ENCODE measurements around the gene TM6SF1. TPM values are rescaled to one million over a fixed set of nuclear protein-coding genes. Genes with fewer than 3 reads are reported as not detected.
"Not testable (repeated sequence)": the region's sequence is repeated elsewhere in the genome, so short reads cannot be mapped to it uniquely, and the experiment has no call there.

Gene TM6SF1
- total RNA-seq, 1 donor from 2014 or later, result 20.1 TPM

DNA sequence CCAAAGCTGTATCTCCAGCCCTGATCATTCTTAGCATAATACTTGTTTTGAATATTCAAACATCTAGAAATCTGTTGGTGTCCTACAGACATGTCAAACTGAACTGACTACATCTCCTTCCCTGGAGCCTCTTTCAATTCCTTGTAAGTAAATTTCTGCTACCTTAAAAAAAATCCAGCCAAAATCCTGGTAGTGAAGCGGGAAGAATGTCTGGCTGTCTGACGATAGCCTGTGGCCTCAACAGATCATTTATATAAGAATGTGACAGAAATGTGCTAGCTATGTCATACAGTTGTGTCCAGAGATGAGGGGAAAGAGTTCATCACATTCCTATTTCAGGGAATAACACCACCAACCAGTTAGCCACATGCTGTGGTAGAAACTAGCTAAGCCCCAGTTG lies 18.6 kb upstream of the TM6SF1 start:
- no peak for DNase-seq

DNA sequence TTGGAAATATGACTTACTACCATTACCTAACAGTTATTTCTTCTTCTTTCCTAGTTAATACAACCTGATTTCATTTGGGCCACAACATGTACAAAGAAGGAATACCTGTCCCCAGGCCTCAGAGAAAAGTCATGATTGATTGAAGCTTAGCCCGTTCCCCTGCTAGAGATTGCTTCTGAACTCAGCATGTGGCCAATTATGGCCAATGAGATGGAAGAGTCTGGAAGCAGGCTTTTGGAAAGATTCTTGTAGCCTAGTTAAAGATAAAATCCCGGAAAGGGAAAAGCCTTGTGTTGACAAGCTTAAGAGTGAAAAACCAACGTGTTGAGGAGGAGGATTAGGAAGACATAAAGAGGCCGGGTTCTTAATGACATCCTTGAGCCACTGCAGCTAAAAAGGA lies 17.0 kb upstream of the TM6SF1 start:
- no peak for DNase-seq

DNA sequence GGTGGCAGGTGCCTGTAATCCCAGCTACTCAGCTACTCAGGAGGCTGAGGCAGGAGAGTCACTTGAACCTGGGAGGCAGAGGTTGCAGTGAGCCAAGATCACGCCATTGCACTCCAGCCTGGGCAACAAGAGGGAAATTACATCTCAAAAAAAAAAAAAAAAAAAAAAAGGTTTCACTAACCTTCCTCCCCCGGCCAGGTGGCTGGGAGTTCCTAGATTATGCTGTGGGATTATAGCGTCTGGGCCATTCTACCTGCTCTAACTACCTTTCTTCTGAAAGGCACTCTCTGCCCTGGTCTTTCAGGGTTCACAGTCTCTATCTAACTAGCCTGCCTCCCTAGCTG lies 15.5 kb upstream of the TM6SF1 start:
- DNase-seq, result not testable (repeated sequence)

DNA sequence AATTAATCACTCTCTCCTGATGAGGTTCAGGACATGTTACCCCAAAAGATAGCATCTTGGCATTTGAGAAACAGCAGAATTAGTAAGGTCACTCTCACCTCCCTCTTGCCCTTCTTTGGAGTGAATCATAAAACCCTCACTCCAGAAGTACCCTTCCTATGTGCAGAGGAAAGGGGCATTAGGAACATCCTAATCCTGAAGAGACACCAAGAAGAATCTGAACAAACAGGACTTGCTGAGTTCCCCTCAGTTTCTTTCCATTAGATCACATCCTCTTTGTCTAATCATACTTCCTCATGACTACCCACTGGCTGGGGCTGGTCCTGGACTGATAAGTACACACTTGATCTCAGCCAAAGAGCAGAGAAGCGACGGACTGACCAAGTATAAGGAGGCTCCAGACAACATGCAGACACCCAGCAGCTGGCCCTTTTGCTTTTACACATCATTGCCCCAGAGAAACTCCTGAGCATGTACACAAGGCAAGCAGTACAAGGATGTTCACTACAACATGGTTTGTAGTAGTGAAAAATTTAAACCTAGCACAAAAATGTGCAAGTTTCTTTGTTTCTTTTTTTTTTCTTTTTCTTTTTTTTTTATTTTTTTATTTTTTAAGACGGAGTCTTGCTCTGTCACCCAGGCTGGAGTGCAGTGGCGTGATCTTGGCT lies 15.0 kb upstream of the TM6SF1 start:
- DNase-seq, result no peak

DNA sequence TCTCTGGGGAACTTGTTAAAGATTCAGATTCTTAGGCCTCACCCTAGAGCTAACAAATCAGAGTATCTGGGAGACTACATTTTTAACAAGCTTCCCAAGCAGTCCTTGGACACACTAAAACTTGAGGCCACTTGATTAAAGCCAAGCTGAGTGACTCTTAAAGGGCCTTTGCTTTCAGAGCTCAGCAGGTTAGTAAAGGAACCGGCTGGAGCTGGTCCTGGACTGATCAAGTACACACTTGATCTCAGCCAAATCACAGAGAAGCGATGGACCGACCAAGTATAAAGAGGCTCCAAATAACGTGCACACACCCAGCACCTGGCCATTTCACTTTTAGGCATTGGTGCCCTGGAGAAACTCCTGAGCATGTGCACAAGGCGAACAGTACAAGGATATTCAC lies 12.9 kb upstream of the TM6SF1 start:
- no peak for DNase-seq

DNA sequence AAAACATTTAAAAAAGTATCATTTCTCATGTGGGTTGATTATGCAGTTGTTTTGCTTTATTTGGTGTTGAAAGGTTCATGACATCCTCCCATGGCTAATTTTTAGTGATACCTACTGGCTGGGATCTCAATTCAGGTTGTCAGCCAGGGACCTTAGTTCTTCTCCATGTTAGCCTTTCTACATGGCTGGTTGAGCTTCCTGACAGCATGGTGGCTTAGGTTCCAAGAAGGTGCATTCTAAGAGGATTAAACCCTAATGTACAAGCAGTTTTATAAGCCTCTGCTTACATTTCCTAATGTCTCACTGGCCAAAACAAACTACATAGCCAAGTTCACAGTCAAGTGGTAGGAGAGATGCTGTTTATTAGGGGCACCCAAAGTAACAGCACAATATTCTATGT lies 9.4 kb upstream of the TM6SF1 start:
- DNase-seq, result no peak

DNA sequence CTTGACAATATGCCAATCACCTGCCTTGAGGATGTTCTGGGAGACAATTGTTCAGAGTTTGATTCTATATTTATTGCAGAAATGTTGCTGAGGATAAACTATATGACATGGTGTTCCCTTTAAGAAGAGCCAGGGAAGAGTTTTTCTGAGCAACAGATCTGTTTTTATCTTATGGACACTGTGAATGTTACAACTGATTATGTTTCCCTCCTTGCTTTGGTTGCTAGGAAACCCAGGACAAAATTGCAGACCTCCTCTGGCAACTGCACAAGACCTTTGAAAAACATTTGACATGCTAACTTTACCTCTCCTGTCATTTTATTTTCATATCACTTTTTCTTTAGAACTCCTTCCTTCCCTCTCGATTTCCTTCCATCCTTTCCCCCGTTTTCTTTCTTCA lies 8.2 kb upstream of the TM6SF1 start:
- DNase-seq, result no peak

DNA sequence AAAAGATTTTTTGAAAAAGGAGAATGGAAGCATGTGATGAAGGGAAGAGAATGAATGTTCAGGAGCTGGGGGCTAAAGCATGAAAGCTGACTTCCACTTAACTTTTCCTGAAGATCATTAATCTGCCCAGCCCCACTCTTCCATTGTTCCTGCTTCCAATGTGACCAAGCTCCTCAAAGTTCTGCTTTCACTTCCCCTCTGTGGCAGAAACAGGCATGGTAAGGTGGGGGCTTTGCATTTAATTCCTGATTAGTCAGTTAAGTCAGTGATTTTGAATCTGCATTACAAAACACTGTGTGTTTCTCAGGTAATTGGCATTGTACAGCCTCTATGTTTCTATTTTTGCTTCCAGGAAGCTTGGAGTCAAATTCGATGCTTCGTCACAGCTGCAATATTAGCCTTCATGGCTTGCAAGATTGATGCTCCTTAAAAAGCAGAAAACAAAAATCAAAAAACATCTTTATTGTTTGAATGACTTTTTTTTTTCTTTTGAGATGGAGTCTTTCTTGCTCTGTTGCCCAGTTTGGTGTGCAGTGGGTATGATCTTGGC lies 7.3 kb upstream of the TM6SF1 start:
- no peak for DNase-seq

DNA sequence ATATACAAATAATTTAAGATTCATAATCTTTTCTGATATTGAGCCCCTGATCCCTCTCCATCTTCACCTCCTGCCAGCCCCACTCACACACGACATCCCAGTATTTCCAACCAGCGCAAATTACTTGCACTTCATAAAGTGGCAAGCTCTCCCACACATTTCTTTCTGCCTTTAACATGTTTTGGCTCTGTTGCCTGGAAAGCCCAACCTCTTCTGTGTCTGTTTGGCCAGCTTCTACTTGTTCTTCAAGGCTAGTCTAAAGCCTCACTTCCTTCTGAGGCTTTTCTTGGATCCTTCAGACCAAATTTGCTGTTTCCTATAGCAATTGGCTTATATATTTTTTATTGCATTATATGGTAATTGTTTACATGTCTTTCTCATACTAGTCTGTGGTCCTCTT lies 5.1 kb upstream of the TM6SF1 start:
- no peak for DNase-seq

DNA sequence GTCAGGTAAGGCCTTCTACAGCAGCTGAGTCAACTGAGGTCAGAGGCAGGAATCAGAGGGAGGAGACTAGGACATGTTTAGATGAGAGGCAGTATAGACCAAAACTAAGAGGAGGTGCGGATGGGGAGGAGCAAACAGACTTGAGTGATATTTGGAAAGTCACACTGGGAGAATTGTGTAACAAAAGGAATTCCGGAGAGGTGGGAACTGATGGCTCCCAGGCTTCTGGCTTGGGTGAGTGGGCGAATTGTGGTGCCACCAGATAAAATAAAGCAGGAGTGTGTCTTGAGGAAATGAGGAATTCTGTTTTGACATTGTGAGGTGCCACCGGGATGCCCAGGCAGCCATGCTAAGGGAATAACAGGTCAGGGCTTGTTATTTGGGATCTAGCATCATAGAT lies 3.3 kb upstream of the TM6SF1 start:
- no peak for DNase-seq

DNA sequence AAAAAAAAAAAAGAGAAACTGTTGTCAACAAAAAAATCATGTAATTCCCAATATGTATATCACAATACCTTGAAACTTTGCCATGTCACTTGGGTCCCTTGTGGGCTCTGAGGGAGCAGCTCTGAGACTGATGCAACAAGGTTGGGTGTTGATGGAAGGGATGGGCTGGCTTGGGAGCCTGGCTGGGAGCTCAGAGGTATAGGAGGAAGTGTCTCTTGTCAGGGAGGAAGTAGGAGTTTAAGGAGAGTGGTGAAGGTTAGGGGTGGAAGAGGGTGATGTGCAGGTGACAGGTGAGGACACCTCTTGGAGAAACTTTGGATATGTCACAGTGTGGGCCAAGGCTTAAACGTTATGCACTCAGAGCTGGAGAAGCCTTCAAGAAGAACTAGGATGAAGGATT lies 2.0 kb upstream of the TM6SF1 start:
- no peak for DNase-seq

DNA sequence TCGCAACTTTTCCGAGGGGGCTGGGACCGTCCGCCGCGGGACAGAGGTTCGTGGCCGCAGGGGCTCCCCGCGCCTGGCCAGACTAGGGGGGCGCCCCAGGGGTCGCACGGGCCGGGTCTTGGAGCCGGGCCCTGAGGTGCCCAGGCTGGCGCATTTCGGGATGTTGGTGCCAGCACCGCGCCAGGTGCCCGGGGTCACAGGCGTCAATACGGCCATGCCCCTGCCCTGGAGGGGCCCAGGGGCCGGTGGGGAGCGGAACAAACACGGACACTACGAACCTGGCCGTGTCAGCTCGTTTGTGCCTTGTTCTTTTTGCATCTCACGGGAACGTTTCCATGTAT lies 366 bp downstream of the TM6SF1 start:
- DNase-seq, result no peak

DNA sequence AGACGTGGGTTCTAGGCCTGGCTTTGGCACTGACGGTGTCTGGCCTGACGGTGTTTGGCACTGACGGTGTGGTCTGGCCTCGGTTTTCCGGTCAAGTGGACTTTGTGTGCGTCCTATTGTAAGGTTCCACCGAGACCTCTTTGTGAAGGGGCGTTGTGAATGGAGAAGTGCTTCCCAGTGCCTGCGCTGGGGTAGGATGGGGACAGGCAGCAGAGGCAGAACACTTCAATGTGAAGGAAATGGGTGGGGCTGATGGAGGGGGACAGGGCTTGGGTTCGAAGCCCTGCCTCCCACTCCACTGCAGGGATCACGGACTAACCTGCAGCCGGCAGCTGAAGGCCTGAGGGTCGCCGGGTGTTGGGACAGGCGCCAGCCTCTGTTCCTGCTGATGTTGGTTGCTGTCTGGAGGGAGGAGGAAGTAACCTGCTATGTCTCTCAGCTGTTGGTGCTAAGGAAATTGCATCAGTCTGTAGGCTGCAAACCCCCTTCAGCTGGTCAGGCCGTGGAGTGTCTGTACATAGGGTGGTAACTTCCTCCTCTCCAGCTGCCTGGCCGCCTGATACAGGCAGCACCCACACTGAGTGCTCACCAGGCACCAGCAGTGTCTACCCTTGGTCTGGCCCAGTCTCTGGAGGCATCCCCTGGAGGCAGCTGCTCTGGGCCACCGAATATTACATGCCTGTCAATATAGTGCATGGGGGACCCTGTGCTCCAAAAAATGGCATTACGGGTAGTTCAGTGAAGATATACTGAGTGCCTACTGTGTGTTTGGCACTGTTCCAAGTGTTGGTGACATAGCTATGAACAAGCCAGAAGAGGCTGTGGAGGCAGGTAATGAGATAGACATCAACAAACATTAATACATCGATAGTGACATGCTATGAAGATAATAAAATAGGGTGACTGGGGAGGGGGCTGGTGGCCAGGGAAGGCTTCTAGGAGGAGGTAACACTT lies 1.1 kb downstream of the TM6SF1 start:
- peak; percentile 20 for DNase-seq

DNA sequence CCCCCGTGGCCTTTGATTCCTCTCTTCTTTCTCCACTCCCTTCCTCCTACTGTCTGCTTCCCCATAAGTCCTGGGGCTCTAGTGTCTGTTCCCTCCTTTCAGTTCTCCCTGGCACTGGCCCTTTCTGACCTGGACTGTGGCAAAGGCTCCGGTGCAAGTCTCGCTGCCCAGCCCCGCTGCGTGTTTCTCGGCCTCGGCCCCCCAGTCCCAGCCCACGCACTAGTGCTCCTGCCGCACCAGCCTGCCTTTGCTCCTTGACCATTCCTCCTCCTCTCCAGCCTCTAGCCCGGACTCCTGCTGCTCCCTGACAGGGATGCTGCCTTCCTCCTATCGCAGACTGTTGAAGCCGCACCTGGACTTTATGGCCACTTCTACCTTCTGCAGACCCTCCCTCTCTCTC lies 2.1 kb downstream of the TM6SF1 start:
- DNase-seq, result no peak

DNA sequence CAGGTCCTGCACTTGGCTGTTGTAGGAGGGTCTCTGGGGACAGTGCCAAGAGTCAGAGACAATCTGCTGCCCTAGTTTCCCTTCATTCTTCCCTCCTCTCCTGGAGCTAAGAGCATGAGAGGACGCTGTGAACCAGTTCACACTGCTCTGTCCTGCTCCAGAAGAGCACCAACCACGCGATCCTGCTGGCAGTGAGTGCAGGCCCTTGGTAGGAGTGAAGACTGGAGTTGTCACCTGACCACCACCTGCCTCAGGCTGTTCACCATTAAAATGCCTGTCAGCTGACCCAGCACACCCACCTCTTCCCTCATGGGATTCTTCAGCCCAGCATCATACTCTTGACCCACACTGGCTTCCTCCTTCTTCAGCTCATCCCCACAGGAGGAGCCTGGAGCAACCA lies 2.9 kb downstream of the TM6SF1 start:
- no peak for DNase-seq

DNA sequence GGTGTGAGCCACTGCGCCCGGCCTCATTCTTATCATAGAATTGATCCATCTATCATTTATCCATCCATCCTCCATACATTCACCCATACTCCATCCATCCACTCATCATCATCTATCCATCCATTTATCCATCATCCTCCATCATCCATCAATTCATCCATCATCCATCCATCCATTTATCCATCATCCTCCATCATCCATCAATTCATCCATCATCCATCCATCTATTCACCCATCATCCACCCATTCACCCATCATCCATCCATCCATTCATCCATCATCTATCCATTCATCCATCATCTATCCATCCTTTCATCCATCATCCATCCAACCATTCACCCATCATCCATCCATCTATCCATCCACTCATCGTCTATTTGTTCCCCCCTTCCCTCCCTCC lies 3.7 kb downstream of the TM6SF1 start:
- DNase-seq, result no peak

DNA sequence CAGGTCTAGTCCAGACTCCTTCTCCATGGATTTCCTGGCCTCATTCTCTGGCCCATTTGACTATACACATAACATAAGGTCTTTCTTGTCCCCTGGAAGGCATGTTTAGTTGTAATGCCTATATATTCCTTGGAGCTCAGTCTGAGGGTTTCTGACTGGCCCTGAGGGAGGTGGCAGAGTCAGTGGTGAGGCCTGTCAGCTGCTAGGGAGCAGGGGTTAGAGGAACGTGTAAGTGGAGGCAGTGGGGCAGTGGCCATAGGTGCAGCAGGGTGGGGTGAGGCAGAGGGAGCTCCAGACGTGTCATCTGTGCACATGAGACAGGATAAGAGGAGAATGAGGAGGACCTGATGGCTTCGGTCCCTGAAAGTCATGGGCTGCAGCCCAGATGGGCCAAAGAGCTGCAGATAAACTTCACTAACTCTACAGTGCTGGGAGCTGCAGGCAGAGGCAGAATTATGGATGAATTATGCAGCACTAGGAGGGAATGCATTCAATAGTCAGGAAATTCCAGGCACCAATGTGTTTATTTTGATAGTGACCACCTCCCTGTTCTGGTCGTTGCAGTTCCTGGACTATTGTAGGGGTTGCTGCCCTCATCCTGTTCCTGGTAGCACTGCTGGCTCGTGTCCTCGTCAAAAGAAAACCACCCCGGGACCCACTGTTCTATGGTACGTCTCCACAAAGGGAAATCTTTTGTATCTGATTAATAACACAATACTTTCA lies 4.9 kb downstream of the TM6SF1 start:
- no peak for DNase-seq

DNA sequence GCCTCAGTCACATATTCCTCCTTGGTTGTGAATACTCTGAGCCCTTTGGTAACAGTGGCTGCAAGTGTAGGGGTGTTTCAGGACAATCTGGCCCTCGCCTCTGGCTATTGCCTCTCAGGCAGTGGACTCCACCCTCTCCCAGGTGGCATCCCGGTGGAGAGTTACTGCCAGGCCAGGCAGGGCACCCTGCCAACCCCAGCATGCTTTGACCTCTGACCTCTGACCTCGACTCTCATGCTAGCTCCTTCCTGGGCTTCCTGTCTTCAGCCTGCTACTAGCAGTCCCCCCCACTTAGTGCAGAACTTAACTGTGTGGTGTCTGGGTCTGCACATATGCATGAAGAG lies 5.5 kb downstream of the TM6SF1 start:
- DNase-seq, result no peak

DNA sequence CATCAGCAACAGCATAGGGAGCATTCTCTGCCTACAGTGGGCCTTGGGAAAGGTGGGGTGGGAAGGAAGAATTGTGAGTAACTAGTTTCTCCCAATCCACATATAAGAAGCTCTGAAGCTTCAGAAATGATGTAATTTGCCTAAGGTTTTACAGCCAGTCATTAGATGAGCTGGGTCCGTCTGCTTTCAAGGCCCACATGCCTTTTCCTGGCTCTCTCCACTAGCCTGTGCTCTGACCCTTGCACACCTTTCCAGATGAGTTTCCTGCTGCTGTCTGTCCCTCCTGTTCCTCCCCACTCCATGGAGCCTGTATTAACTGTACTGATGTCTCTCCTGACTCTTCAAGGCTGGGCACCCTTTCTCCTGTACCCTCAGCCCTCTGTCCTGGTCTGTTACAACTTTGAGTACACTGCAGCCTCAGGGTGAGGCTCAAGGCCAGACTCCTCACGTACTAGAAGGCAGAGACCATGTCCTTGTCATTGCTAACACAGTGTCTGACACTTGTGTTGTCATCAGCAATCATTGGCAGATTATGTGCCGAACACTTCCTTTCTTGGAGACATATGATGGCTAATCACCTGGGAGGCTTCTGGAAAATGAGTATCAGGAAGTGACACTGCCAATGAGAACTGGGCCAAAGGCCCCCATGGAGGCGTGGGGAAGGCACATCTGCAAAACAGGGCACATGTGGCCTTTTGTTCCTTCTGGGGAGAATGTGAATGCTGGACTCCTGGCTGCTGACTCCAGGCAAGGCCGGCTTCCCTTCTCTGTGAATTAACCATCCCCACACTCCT lies 6.6 kb downstream of the TM6SF1 start:
- DNase-seq, result no peak

DNA sequence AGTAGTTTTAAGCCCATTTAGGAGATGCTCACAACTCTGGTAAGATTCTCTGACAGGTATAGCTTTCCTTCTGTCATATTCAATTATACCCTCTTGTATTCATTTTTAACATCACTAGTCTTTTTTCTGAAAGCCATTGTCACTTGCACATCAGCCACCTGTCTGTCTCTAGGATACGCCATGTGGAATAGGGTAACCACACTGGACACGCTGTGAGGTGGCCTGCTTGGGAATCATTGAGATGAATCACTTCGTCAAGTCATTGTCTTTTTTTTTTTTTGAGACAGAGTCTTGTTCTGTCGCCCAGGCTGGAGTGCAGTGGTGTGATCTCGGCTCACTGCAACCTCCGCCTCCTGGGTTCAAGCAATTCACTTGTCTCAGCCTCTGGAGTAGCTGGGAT lies 7.4 kb downstream of the TM6SF1 start:
- no peak for DNase-seq

DNA sequence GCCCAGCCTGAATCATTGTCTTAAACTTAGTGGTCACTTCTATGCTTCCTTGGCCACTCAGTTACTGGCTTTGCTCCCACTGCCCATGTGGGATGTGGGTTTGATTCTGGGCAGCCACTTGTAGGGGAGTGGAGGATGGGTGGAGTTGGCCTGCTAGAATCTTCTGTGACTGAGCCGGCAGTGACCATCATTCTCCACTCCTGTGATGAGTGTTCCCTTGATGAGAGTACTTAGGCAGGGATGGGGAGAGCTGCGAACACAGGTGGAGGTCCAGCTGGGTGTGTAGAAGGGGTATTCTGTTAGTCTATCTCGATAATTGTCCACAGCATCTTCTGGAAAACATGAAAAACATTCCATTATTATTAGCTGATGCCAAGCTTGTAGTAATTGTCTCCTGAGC lies 8.0 kb downstream of the TM6SF1 start:
- no peak for DNase-seq

DNA sequence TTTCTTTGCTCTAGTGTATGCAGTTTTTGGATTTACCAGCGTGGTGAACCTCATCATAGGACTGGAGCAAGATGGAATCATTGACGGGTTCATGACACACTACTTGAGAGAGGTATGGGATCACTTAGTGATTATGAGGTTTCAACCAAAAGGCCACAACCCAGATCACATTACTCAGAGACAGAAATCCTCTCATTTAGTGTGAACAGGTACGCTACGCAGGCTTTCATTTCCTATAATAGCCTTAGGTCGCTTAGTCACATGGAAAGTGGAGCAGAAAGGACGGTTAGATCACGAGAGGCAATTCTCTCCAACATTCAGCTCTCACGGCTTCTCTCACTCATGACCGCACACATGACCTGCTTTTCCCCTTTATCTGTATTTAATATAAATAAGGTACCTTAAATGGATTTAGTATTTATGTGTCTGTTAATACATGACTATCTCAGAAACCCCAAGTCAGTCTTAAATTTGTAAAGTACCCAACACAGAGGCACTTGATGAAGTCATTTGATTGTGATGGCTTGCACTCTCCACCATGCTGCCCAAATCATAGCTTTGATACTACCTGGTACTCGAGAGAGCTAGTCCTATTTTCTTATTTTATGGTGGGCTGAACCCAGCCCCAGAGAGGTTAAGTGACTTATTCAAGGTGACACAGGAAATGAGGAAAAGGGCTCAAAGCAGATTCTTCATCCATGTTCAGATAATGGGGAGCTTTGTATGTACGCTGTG lies 8.6 kb downstream of the TM6SF1 start:
- no peak for DNase-seq
